NT2/D1 (cell line): ENCODE results near the gene BCL6.

Source experiments
- DNase-seq: peaks from one replicate; pipeline ENCODE4 v3.0.0-alpha.2; 2011; ENCODE audit warnings: low read depth, low spot score
- H3K27me3 ChIP-seq: 2 replicates; pipeline ENCODE4 v1.6.0; 2011; ENCODE audit warnings: mild to moderate bottlenecking; ENCODE audit not compliant: insufficient read length, insufficient read depth
- H3K36me3 ChIP-seq: 2 replicates; pipeline ENCODE4 v1.6.1; 2011; ENCODE audit warnings: mild to moderate bottlenecking, low read length, mixed read lengths; ENCODE audit not compliant: insufficient read depth, insufficient read length
- H3K4me1 ChIP-seq: 2 replicates; pipeline ENCODE4 v1.5.1; 2011; ENCODE audit not compliant: insufficient read depth, insufficient read length
- H3K4me3 ChIP-seq: 2 replicates; pipeline ENCODE4 v1.5.1; 2011; ENCODE audit warnings: low read depth; ENCODE audit not compliant: insufficient read length
- H3K9ac ChIP-seq: 2 replicates; pipeline ENCODE4 v1.6.0; 2011; ENCODE audit warnings: low read depth; ENCODE audit not compliant: insufficient read length
- H3K9me3 ChIP-seq: 2 replicates; pipeline ENCODE4 v1.5.1; 2011; ENCODE audit warnings: mild to moderate bottlenecking, low read length; ENCODE audit not compliant: insufficient read depth
- SUZ12 ChIP-seq: IDR thresholded peaks from 2 replicates; pipeline ENCODE4 v1.6.1; 2011; ENCODE audit not compliant: insufficient read length, insufficient read depth; ENCODE audit errors: extremely low read depth
- YY1 ChIP-seq: IDR thresholded peaks from 2 replicates; pipeline ENCODE4 v1.6.1; 2011; ENCODE audit not compliant: insufficient read length, insufficient read depth
- ZNF274 ChIP-seq: IDR thresholded peaks from 2 replicates; pipeline ENCODE4 v1.6.1; 2011; ENCODE audit warnings: mild to moderate bottlenecking, low read depth, low read length

Gene BCL6

GRCh38 chr3:187782006-187782405 lies 36.7 kb upstream of the BCL6 start:
- H3K4me1 ChIP-seq, result no peaks in the 10 kb centered on the region
- no peaks in the 10 kb centered on the region for H3K36me3 ChIP-seq
- no peaks in the 10 kb centered on the region for H3K9me3 ChIP-seq
- no peak overlapping the region for H3K9ac ChIP-seq
- no peaks in the 10 kb centered on the region for H3K27me3 ChIP-seq
- H3K4me3 ChIP-seq, result no peak overlapping the region
- no peak for TF ChIP-seq YY1
- no peak for TF ChIP-seq ZNF274
- no peak for TF ChIP-seq SUZ12
- DNase-seq, result no peak

DNA sequence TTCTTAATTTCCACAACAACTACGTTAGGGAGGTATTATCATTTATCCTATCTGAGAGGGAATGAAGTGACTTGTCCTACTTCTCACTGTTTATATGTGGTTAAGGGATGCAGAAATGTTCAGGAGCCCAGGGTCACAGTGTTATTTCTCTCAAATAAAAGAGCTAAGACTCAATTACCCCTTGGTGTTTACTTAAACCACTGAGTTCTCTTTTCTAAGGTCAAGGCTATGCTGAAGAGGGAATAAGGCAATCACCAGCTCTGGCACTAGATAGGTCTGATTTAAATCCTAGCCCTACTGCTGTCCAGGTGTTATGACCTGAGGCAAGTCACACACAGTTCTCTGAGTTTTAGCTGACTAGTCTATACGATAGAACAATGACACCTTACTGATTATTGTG lies 35.7 kb upstream of the BCL6 start:
- no peak for DNase-seq
- Histone ChIP-seq H3K9ac (no peak overlapping the region), H3K27me3 (no peaks in the 10 kb centered on the region), H3K36me3 (no peaks in the 10 kb centered on the region), H3K4me1 (no peaks in the 10 kb centered on the region), H3K4me3 (no peak overlapping the region), H3K9me3 (no peaks in the 10 kb centered on the region)
- TF ChIP-seq SUZ12, result no peak
- TF ChIP-seq ZNF274, result no peak
- no peak for TF ChIP-seq YY1

- Histone ChIP-seq H3K9ac (no peak overlapping the region), H3K4me1 (no peaks in the 10 kb centered on the region)
- TF ChIP-seq YY1 (no peak), SUZ12 (no peak), ZNF274 (no peak)
These were observed 33.5 kb upstream of the BCL6 start for GRCh38 chr3:187778726-187779125.

GRCh38 chr3:187777331-187777941 lies 32.2 kb upstream of the BCL6 start:
- Histone ChIP-seq H3K27me3 (no peaks in the 10 kb centered on the region), H3K4me1 (no peaks in the 10 kb centered on the region), H3K9ac (no peak overlapping the region), H3K9me3 (no peaks in the 10 kb centered on the region), H3K36me3 (no peaks in the 10 kb centered on the region), H3K4me3 (no peak overlapping the region)
- no peak for DNase-seq
- TF ChIP-seq SUZ12 (no peak), ZNF274 (no peak), YY1 (no peak)

More at GRCh38 chr3:187778726-187779125, 33.5 kb upstream of the BCL6 start:
- Histone ChIP-seq H3K9me3 (no peaks in the 10 kb centered on the region), H3K27me3 (no peaks in the 10 kb centered on the region), H3K36me3 (no peaks in the 10 kb centered on the region), H3K4me3 (no peak overlapping the region)
- DNase-seq, result no peak

DNA sequence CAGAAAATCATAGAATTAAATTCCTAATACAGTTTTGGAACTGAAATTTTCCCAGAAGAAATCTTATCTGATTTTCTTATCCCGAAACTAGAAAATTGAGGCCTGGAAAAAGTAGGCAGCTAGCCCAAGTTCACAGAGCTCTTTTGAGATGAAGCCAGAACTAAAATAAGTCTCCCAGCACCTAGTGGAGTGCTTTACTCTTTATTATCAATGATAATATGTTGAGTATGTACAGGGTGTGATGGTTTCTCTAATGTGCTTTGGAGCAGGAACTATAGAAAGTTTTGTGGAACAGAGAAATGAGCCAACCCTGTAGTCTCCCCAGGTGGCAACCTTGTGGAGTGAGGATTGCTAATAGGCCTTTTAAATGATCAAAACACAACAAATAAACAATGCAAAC lies 30.3 kb upstream of the BCL6 start:
- Histone ChIP-seq H3K9ac (no peak overlapping the region), H3K27me3 (no peaks in the 10 kb centered on the region), H3K4me1 (no peaks in the 10 kb centered on the region), H3K9me3 (no peaks in the 10 kb centered on the region), H3K4me3 (no peak overlapping the region), H3K36me3 (no peaks in the 10 kb centered on the region)
- TF ChIP-seq SUZ12, result no peak
- no peak for TF ChIP-seq YY1
- TF ChIP-seq ZNF274, result no peak
- DNase-seq, result no peak

DNA sequence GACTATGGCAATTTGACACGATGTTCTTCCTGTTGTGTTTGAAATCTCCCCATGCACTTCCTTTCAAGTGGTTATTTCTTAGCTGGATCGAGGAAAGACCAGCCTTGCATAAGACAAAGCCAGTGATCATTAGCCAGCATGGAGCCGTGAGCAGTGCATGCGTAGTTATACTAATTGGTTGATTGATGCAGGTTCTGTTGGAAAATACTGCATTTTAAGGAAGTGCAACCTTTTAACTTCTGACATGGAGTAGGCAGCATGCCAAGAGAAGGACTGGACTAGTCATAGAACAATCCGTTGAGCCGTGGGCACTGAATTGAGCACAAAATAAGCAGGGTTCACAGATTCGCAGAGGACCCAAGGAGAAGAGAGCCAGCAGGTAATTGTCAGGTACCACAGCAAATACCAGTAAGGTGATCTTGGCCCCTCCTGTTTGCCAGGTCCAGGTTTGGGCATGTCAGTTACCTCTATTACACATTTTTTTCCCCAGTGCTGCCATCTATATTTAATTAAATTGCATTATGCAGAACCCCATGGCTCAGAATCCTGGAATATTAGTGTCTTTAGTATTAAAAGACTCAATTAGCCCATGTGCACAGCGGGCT lies 29.0 kb upstream of the BCL6 start:
- no peaks in the 10 kb centered on the region for H3K27me3 ChIP-seq
- no peak overlapping the region for H3K9ac ChIP-seq
- no peaks in the 10 kb centered on the region for H3K9me3 ChIP-seq
- TF ChIP-seq SUZ12, result no peak
- no peak for TF ChIP-seq ZNF274
- no peak for TF ChIP-seq YY1
- H3K4me3 ChIP-seq, result no peak overlapping the region
- no peaks in the 10 kb centered on the region for H3K4me1 ChIP-seq
- DNase-seq, result no peak
- no peaks in the 10 kb centered on the region for H3K36me3 ChIP-seq

DNA sequence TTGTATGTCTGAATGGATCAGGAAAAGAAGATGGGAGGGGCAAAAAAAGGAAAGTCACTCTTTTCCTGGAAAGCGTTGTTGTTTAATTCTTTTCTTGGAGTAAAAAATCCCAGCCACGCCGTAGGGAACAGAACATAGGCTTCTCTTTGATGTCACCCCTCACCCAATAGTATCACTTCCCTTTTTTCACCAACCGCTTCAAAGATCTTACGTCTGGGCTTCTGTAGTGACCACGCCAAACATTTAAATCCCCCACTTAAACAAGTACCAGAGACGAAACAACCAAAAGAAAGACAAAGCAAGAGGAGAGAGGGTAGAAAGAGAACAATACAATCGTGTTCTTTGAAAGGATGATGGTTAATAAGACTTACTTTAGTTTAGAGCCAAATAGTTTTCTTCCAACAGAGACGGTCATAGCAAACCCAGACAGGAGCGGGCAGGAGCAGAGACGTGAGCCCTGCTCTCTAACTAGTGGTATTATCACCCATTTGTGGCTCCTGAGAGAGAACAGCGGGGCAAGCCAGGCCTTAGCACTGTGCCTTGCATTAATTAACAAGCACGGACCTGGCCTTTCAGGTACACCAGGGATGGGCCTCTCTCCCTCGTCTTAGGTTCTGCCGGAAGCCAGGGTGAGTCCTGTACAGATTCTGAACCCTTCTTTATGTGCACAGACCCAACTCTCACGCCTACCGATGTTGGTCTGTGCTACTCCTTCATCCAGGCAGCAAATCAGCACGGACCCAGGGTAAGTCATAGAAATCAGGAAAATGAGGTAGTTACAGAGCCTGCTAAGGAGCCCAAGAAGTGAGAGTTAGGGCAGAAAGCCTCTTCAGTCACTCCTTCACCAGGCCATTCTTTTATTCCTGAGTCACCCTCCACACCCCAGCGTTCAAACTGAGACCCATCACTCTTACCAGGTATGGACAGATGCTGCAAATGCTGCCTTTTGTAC lies 28.2 kb upstream of the BCL6 start:
- no peak for TF ChIP-seq SUZ12
- TF ChIP-seq YY1, result no peak
- TF ChIP-seq ZNF274, result no peak
- Histone ChIP-seq H3K4me3 (no peak overlapping the region), H3K9me3 (no peaks in the 10 kb centered on the region), H3K36me3 (no peaks in the 10 kb centered on the region), H3K9ac (no peak overlapping the region), H3K27me3 (no peaks in the 10 kb centered on the region), H3K4me1 (no peaks in the 10 kb centered on the region)
- DNase-seq, result no peak
